Neutrophil (primary cell): ENCODE results near the gene SV2C.

ENCODE experiments used
- H3K27ac ChIP-seq: fragments of 200-600 bp; sonication (generic); 2 replicates; pipeline ENCODE4 v1.5.1; 2016; ENCODE audit warnings: mild to moderate bottlenecking, moderate library complexity
- H3K27me3 ChIP-seq: fragments of 200-600 bp; sonication (generic); 2 replicates; pipeline ENCODE4 v1.6.0; 2016; ENCODE audit warnings: mild to moderate bottlenecking
- H3K36me3 ChIP-seq: fragments of 200-600 bp; sonication (generic); 2 replicates; pipeline ENCODE4 v1.5.1; 2017
- H3K4me1 ChIP-seq, 2 experiments: fragments of 200-600 bp in 1 of 2; sonication (generic) in 1 of 2; 1 replicate in 1 of 2; 2 replicates in 1 of 2; pipeline versions ENCODE4 v1.5.1 to v1.6.1; 2013 to 2016; ENCODE audit warnings: low read depth in 1 of 2, low read length in 1 of 2, mild to moderate bottlenecking in 1 of 2, moderate library complexity in 1 of 2; ENCODE audit not compliant: control insufficient read depth in 1 of 2, insufficient read depth in 1 of 2
- H3K4me3 ChIP-seq, 2 experiments: fragments of 200-600 bp in 1 of 2; sonication (generic) in 1 of 2; 1 replicate in 1 of 2; 2 replicates in 1 of 2; pipeline ENCODE4 v1.5.1; 2013 to 2016; ENCODE audit warnings: low read depth in 1 of 2, low read length in 1 of 2, mild to moderate bottlenecking in 1 of 2, moderate library complexity in 1 of 2
- H3K9me3 ChIP-seq: fragments of 200-600 bp; sonication (generic); 2 replicates; pipeline ENCODE4 v1.5.1; 2016
- CTCF ChIP-seq: fragments of 200-600 bp; sonication (generic); IDR thresholded peaks from 2 replicates; pipeline ENCODE4 v1.5.1; 2016; ENCODE audit warnings: antibody characterized with exemption

Gene SV2C

GRCh38 chr5:76106149-76106548 is 23.0 kb downstream of the SV2C start:
- no peaks in the 10 kb centered on the region for H3K4me1 ChIP-seq
- peaks cover 79% of the 10 kb centered on the region for H3K27me3 ChIP-seq
- no peak overlapping the region for H3K27ac ChIP-seq
- no peaks in the 10 kb centered on the region for H3K36me3 ChIP-seq
- TF ChIP-seq CTCF, result no peak
- no peak overlapping the region for H3K4me3 ChIP-seq
- no peaks in the 10 kb centered on the region for H3K9me3 ChIP-seq

GRCh38 chr5:76111477-76112174 is 28.4 kb downstream of the SV2C start:
- Histone ChIP-seq H3K36me3 (no peaks in the 10 kb centered on the region), H3K27ac (no peak overlapping the region), H3K4me3 (no peak overlapping the region), H3K9me3 (no peaks in the 10 kb centered on the region), H3K4me1 (no peaks in the 10 kb centered on the region), H3K27me3 (peaks cover 76% of the 10 kb centered on the region)
- TF ChIP-seq CTCF, result no peak

- H3K27me3 ChIP-seq, result peaks cover 66% of the 10 kb centered on the region
- no peak for TF ChIP-seq CTCF
Measured at GRCh38 chr5:76113103-76113502, 29.9 kb downstream of the SV2C start.

GRCh38 chr5:76114179-76114851 is 31.1 kb downstream of the SV2C start:
- no peaks in the 10 kb centered on the region for H3K36me3 ChIP-seq
- no peaks in the 10 kb centered on the region for H3K9me3 ChIP-seq
- TF ChIP-seq CTCF, result no peak
- peaks cover 54% of the 10 kb centered on the region for H3K27me3 ChIP-seq
- H3K27ac ChIP-seq, result no peak overlapping the region
- H3K4me1 ChIP-seq, result no peaks in the 10 kb centered on the region
- no peak overlapping the region for H3K4me3 ChIP-seq

More at GRCh38 chr5:76113103-76113502, 29.9 kb downstream of the SV2C start:
- Histone ChIP-seq H3K4me3 (no peak overlapping the region), H3K27ac (no peak overlapping the region), H3K4me1 (no peaks in the 10 kb centered on the region), H3K9me3 (no peaks in the 10 kb centered on the region), H3K36me3 (no peaks in the 10 kb centered on the region)

GRCh38 chr5:76125346-76125745 is 42.2 kb downstream of the SV2C start:
- H3K9me3 ChIP-seq, result no peaks in the 10 kb centered on the region
- TF ChIP-seq CTCF, result no peak
- no peaks in the 10 kb centered on the region for H3K36me3 ChIP-seq
- no peaks in the 10 kb centered on the region for H3K4me1 ChIP-seq
- H3K27ac ChIP-seq, result no peak overlapping the region
- no peak overlapping the region for H3K4me3 ChIP-seq
- peaks cover 23% of the 10 kb centered on the region for H3K27me3 ChIP-seq
